Lower leg skin (tissue), 4 donors: ENCODE data around the gene SHTN1. TPM values are rescaled to one million over a fixed set of nuclear protein-coding genes. Genes with fewer than 3 reads are reported as not detected.

Source experiments
- DNase-seq, 2 donors: peaks; one replicate each; pipeline ENCODE4 v3.0.0-alpha.2; 2019; ENCODE audit warnings: low spot score in 2 of 2
- H3K4me3 ChIP-seq: fragments of 200-600 bp; sonication (generic); 2 replicates; pipeline ENCODE4 v1.5.1; 2017; ENCODE audit warnings: mild to moderate bottlenecking, low read depth; ENCODE audit not compliant: poor library complexity, severe bottlenecking
- CTCF ChIP-seq, 3 donors: fragments of 450-650 bp; IDR thresholded peaks; one replicate each; pipeline ENCODE4 v1.5.1; 2016; ENCODE audit warnings: antibody characterized with exemption in 3 of 3, mild to moderate bottlenecking in 3 of 3, moderate library complexity in 2 of 3
- POLR2A ChIP-seq, 2 donors: fragments of 450-650 bp; IDR thresholded peaks; one replicate each; pipeline ENCODE4 v1.6.1; 2016 to 2017; ENCODE audit warnings: antibody characterized with exemption in 2 of 2, mild to moderate bottlenecking in 1 of 2, moderate library complexity in 1 of 2
- WGBS, 2 donors: methylation state at CpG; one replicate each; pipeline ENCODE4 v1.1.5; 2018; 5-methylcytosine and 5-hydroxymethylcytosine counted together
- intact Hi-C: fragments of 100-400 bp; cut with DNase I; formaldehyde crosslinking; loops from one replicate; pipeline ENCODE4 v1.15.0; 2023; ENCODE audit warnings: low total_unique reads
- total RNA-seq, 4 donors: library from RNA; depleted of rRNA; stranded (reverse); fragments of >200 nt; gene quantifications; one replicate each; pipeline ENCODE4 v1.1.0, GENCODE V29; 2016

Gene SHTN1
- total RNA-seq, 4 donors from 2014 or later: 13.7 to 23.1 (median 16.8) TPM

DNA sequence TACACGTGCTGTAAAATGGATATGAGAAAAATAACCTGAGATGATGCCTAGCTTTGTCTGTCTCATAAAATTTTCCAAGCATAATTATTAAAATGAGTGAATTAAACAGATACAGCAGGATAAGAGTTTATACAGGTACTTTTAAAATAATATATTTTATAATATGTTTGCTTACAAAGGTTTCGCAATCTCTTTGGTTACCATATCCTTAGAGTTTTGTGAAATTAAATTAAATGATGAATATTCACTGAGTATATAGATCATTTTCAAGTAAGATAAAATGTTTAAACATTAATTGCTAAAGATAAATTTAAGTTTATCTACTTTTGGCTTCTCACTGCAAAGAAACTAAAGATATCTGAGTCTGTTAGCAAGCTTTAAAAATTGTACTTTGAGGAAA lies 11.4 kb downstream of the SHTN1 start:
- no peak for DNase-seq
- WGBS, 2 donors: 98% methylated on average over 2 of the region's 2 CpGs
- no peak overlapping the region for H3K4me3 ChIP-seq
- intact Hi-C loops: loop anchor here (5.0 kb wide), 1 partner anchor 246 kb away; no protein-coding TSS in a partner anchor
- TF ChIP-seq CTCF (IDR thresholded peaks at IDR 0.05) (no peak), POLR2A (IDR thresholded peaks at IDR 0.05) (no peak)

DNA sequence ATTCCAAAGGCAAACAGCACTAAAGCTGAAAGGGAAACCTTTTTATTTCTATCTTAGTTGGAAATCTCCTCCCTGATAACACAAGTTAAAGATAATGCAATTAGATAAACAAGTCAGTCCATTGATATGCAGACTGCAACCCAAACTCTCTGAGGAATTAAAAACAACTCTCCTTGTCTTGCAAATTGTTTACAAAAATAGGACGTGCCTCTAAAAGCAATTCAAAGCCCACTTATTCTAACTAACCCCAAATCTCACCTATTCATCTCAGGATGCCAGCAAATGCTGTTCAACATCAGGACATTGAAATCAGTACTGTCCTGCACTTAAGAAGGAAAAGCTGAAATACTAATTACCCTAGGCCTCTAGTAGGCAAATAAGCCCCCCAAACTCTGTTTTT lies 12.8 kb downstream of the SHTN1 start:
- no peak for DNase-seq
- TF ChIP-seq CTCF (IDR thresholded peaks at IDR 0.05): no peak
- no peak for TF ChIP-seq POLR2A (IDR thresholded peaks at IDR 0.05)
- intact Hi-C loops: loop anchor here (5.0 kb wide), 1 partner anchor 245 kb away; no protein-coding TSS in a partner anchor
- no peak overlapping the region for H3K4me3 ChIP-seq
- WGBS, 2 donors: 60 to 71% methylated on average over 1 of the region's 1 CpG

- TF ChIP-seq CTCF (IDR thresholded peaks at IDR 0.05) (no peak), POLR2A (IDR thresholded peaks at IDR 0.05) (no peak)
- no peak overlapping the region for H3K4me3 ChIP-seq
- intact Hi-C loops: loop anchor here (5.0 kb wide), 1 partner anchor 243 kb away; no protein-coding TSS in a partner anchor
- no peak for DNase-seq
- 60 to 74% methylated on average over 3 of the region's 3 CpGs for whole genome bisulfite sequencing, 2 donors
Measured at GRCh38 chr10:116990276-116990800, 14.6 kb downstream of the SHTN1 start.

DNA sequence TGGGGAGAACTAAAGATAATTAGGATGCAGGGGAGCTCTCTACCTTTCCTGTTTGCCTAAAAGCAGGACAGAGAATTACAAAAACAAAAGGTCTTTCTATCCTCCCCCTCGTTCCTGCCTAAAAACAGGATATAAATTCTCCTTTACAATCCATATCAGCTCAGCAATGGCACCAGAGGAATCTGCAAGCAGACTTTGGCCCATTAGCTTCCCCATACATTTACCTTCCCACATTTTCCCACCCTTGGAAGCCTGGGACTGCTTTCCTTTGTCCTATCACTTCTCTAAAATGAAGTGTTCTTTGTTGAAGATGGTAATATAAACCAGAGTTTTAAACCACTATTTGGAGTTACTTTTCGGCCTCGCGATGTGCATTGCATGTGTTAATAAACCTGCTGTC lies 15.5 kb downstream of the SHTN1 start:
- intact Hi-C loops: no loop called here
- DNase-seq: no peak
- no peak overlapping the region for H3K4me3 ChIP-seq
- 87 to 88% methylated on average over 4 of the region's 4 CpGs for WGBS, 2 donors
- TF ChIP-seq POLR2A (IDR thresholded peaks at IDR 0.05): no peak
- no peak for TF ChIP-seq CTCF (IDR thresholded peaks at IDR 0.05)

- no peak overlapping the region for H3K4me3 ChIP-seq
- intact Hi-C loops: no loop called here
- no peak for DNase-seq
- TF ChIP-seq CTCF (IDR thresholded peaks at IDR 0.05) (no peak), POLR2A (IDR thresholded peaks at IDR 0.05) (no peak)
Measured at GRCh38 chr10:116988311-116988710, 16.7 kb downstream of the SHTN1 start.

GRCh38 chr10:116985611-116986010 lies 19.4 kb downstream of the SHTN1 start:
- 91 to 93% methylated on average over 2 of the region's 2 CpGs for WGBS, 2 donors

More at GRCh38 chr10:116985611-116986010, 19.4 kb downstream of the SHTN1 start:
- H3K4me3 ChIP-seq: no peak overlapping the region
- intact Hi-C loops: no loop called here
- no peak for DNase-seq
- TF ChIP-seq POLR2A (IDR thresholded peaks at IDR 0.05): no peak
- TF ChIP-seq CTCF (IDR thresholded peaks at IDR 0.05): no peak
